GM23338 (cell line): ENCODE data around the gene HSD11B1L. TPM values are rescaled to one million over a fixed set of nuclear protein-coding genes. Genes with fewer than 3 reads are reported as not detected.

ENCODE experiments used
- ATAC-seq: fragments of 200-7000 bp; cut with Tn5 transposase; 3 replicates; pipeline ENCODE4 v1.9.1; 2020
- DNase-seq: peaks from one replicate; pipeline ENCODE4 v3.0.0-alpha.2; 2015; ENCODE audit warnings: low spot score
- H2AFZ ChIP-seq: fragments of 200-600 bp; sonication (generic); 2 replicates; pipeline ENCODE4 v1.8.0; 2016; ENCODE audit warnings: antibody characterized with exemption, mild to moderate bottlenecking, moderate library complexity
- H3F3A ChIP-seq: fragments of 200-600 bp; sonication (generic); replicated peaks from 2 replicates; pipeline ENCODE4 v1.8.0; 2017; ENCODE audit warnings: antibody characterized with exemption, mixed run types, low read depth
- H3K27ac ChIP-seq: fragments of 200-600 bp; sonication (generic); 2 replicates; pipeline ENCODE4 v1.6.1; 2016; ENCODE audit warnings: low read depth
- H3K27me3 ChIP-seq: fragments of 200-600 bp; sonication (generic); 2 replicates; pipeline ENCODE4 v1.8.0; 2016; ENCODE audit warnings: mild to moderate bottlenecking, mixed run types, moderate library complexity; ENCODE audit not compliant: insufficient read depth
- H3K36me3 ChIP-seq: fragments of 200-600 bp; sonication (generic); 2 replicates; pipeline ENCODE4 v1.8.0; 2016; ENCODE audit warnings: mild to moderate bottlenecking; ENCODE audit not compliant: insufficient read depth
- H3K4me1 ChIP-seq: fragments of 200-600 bp; sonication (generic); 2 replicates; pipeline ENCODE4 v1.8.0; 2016; ENCODE audit warnings: mild to moderate bottlenecking, moderate library complexity; ENCODE audit not compliant: insufficient read depth
- H3K4me2 ChIP-seq: fragments of 200-600 bp; sonication (generic); 2 replicates; pipeline ENCODE4 v1.7.1; 2017; ENCODE audit warnings: mixed run types
- H3K4me3 ChIP-seq: fragments of 200-600 bp; sonication (generic); 2 replicates; pipeline ENCODE4 v1.6.1; 2016; ENCODE audit warnings: mixed run types
- H3K79me2 ChIP-seq: fragments of 200-600 bp; sonication (generic); replicated peaks from 2 replicates; pipeline ENCODE4 v1.8.0; 2017; ENCODE audit warnings: mild to moderate bottlenecking; ENCODE audit not compliant: insufficient read depth
- H3K9me2 ChIP-seq: fragments of 200-600 bp; sonication (generic); 2 replicates; pipeline ENCODE4 v1.8.0; 2017; ENCODE audit not compliant: insufficient read depth
- H4K20me1 ChIP-seq: fragments of 200-600 bp; sonication (generic); replicated peaks from 2 replicates; pipeline ENCODE4 v1.8.0; 2017; ENCODE audit warnings: mild to moderate bottlenecking; ENCODE audit not compliant: insufficient read depth
- H3K27ac Mint-ChIP-seq: 2 replicates; pipeline ENCODE4 v1.8.0; 2020; ENCODE audit warnings: inconsistent platforms, mild to moderate bottlenecking, moderate library complexity, mixed read lengths
- H3K27me3 Mint-ChIP-seq: 3 replicates; pipeline ENCODE4 v1.8.0; 2022; ENCODE audit warnings: low read depth, mild to moderate bottlenecking, moderate library complexity, mixed read lengths, inconsistent platforms; ENCODE audit not compliant: insufficient read depth, poor library complexity
- H3K36me3 Mint-ChIP-seq: 3 replicates; pipeline ENCODE4 v1.8.0; 2021; ENCODE audit warnings: low read depth, mild to moderate bottlenecking, inconsistent platforms, moderate library complexity, mixed read lengths
- H3K4me1 Mint-ChIP-seq: 3 replicates; pipeline ENCODE4 v1.8.0; 2020; ENCODE audit warnings: mild to moderate bottlenecking, inconsistent platforms, mixed read lengths
- H3K4me3 Mint-ChIP-seq: 3 replicates; pipeline ENCODE4 v1.8.0; 2021; ENCODE audit warnings: moderate library complexity, mild to moderate bottlenecking, inconsistent platforms, mixed read lengths
- H3K9me3 Mint-ChIP-seq: 3 replicates; pipeline ENCODE4 v1.8.0; 2020; ENCODE audit warnings: moderate library complexity, mild to moderate bottlenecking, inconsistent platforms, mixed read lengths
- CREB1 ChIP-seq: fragments of 250-450 bp; sonication (Bioruptor Pico); IDR thresholded peaks from 2 replicates; pipeline ENCODE4 v1.5.0; 2020; ENCODE audit warnings: low read depth, mild to moderate bottlenecking, moderate library complexity
- EZH2 ChIP-seq: fragments of 200-600 bp; sonication (generic); IDR thresholded peaks from one replicate; pipeline ENCODE4 v1.8.0; 2017; ENCODE audit warnings: antibody characterized with exemption, mild to moderate bottlenecking, low read depth; ENCODE audit not compliant: unreplicated experiment
- EZH2phosphoT487 ChIP-seq: fragments of 200-600 bp; sonication (generic); IDR thresholded peaks from one replicate; pipeline ENCODE4 v1.8.1; 2018; ENCODE audit warnings: antibody characterized with exemption; ENCODE audit not compliant: unreplicated experiment
- JUNB ChIP-seq: IDR thresholded peaks from one replicate; pipeline ENCODE4 v1.6.1; 2016; ENCODE audit warnings: antibody characterized with exemption; ENCODE audit not compliant: unreplicated experiment
- POLR2AphosphoS5 ChIP-seq: IDR thresholded peaks from 2 replicates; pipeline ENCODE4 v1.6.1; 2016; ENCODE audit warnings: antibody characterized with exemption, low read depth
- REST ChIP-seq: IDR thresholded peaks from one replicate; pipeline ENCODE4 v1.6.1; 2018; ENCODE audit warnings: antibody characterized with exemption; ENCODE audit not compliant: unreplicated experiment
- ZNF462 ChIP-seq: fragments of 250-450 bp; sonication (Bioruptor Pico); IDR thresholded peaks from 2 replicates; pipeline ENCODE4 v1.5.0; 2020; ENCODE audit warnings: mild to moderate bottlenecking, moderate library complexity
- polyA plus RNA-seq: library from polyadenylated mRNA; unstranded; fragments of >200 nt; fragmentation: Nextera tagmentation; extraction: Ambion mirVana; gene quantifications from 2 replicates; pipeline ENCODE4 v1.2.1, GENCODE V29; 2016
- total RNA-seq: library from RNA; depleted of rRNA; stranded (reverse); fragments of >200 nt; shearing (Covaris generic); gene quantifications from 2 replicates; pipeline ENCODE4 v1.2.3, GENCODE V29; 2014

Gene HSD11B1L
- total and polyA plus RNA-seq, 2 experiments from 2014 or later: 12.9 to 18.4 TPM

GRCh38 chr19:5711713-5712161, 30.9 kb downstream of the HSD11B1L start (continued):
- TF ChIP-seq ZNF462 (CRISPR knock-in tag): no peak
- TF ChIP-seq POLR2AphosphoS5: no peak

GRCh38 chr19:5713228-5713627, 32.4 kb downstream of the HSD11B1L start:
- peaks cover 19% of the 10 kb centered on the region for H4K20me1 ChIP-seq
- peaks cover 2% of the 10 kb centered on the region for H3K27me3 Mint-ChIP-seq
- no peak overlapping the region for H3K27ac Mint-ChIP-seq
- no peak overlapping the region for H2AFZ ChIP-seq
- H3F3A ChIP-seq: peaks cover 7% of the 10 kb centered on the region; the same call in 1 of the 2 replicates
- no peaks in the 10 kb centered on the region; the same call in 1 of the 2 replicates for H3K4me1 ChIP-seq
- peaks cover 76% of the 10 kb centered on the region for H3K36me3 Mint-ChIP-seq
- no peaks in the 10 kb centered on the region for H3K9me3 Mint-ChIP-seq
- H3K27ac ChIP-seq: no peak overlapping the region
- H3K4me3 ChIP-seq: no peak overlapping the region
- no peaks in the 10 kb centered on the region for H3K9me2 ChIP-seq
- H3K36me3 ChIP-seq: peaks cover 17% of the 10 kb centered on the region
- H3K79me2 ChIP-seq: peaks cover 41% of the 10 kb centered on the region
- DNase-seq: no peak
- H3K4me3 Mint-ChIP-seq: no peak overlapping the region
- ATAC-seq: no peak
- H3K27me3 ChIP-seq: no peaks in the 10 kb centered on the region
- H3K4me1 Mint-ChIP-seq: peaks cover 8% of the 10 kb centered on the region
- H3K4me2 ChIP-seq: no peak overlapping the region
- no peak for TF ChIP-seq CREB1 (CRISPR knock-in tag)
- no peak for TF ChIP-seq JUNB
- TF ChIP-seq REST: no peak
- no peak for TF ChIP-seq POLR2AphosphoS5
- no peak for TF ChIP-seq EZH2phosphoT487
- TF ChIP-seq EZH2: no peak
